ENCODE measurements around the gene NQO1. TPM values are rescaled to one million over a fixed set of nuclear protein-coding genes. Genes with fewer than 3 reads are reported as not detected.

The NQO1 gene
- total and polyA plus RNA-seq, 2 of the 8 experiments (the other 6 are each of a cell fraction or from before 2014, with no cell fraction given), result 32.7 to 45.7 TPM

DNA sequence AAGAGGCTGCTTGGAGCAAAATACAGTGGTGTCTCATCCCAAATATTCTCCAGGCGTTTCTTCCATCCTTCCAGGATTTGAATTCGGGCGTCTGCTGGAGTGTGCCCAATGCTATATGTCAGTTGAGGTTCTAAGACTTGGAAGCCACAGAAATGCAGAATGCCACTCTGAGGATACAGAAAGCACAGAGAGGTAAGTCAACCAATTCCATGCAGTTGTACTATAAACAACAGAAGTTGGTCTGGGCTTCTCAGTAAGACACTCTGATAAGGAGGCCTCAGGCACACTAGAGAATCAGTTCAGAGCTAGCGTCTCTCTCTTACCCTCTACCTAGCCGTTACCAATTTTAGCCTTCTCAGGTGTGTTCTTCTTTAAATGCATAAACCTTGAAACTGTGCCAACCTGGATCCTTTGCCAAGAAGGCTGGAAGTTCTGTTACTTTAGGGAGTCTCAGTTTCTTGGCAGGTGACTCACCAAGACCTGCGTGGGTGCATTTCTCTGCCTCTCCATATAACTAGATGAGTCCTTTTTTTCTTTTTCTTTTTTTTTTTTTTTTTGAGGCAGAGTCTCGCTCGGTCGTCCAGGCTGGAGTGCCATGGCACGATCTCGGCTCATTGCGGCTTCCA is 15.1 kb downstream of the NQO1 start:
- FAIRE-seq (no peak), DNase-seq (ENCODE audit: low read depth in 1 of 2, low spot score in 2 of 2) (peak in 1 of 2 experiments; percentile 10)
- Histone ChIP-seq H4K5ac (ENCODE audit: insufficient read length, low read depth, low read length) (no peak overlapping the region), H2BK120ac (replicated peaks; ENCODE audit: low read depth, low read length) (no peak overlapping the region), H3K23me2 (ENCODE audit: low read depth, low read length) (no peaks in the 10 kb centered on the region), H4K91ac (replicated peaks; ENCODE audit: insufficient read length, low read length) (no peak overlapping the region), H3K56ac (replicated peaks; ENCODE audit: insufficient read length, low read depth, low read length) (no peak overlapping the region), H3K9ac (replicated peaks in 1 of 4; ENCODE audit: extremely low read depth in 1 of 4, low read depth in 3 of 4, low read length in 3 of 4) (no peak overlapping the region), H3K18ac (ENCODE audit: extremely low read depth, low read length) (no peak overlapping the region), H3K14ac (ENCODE audit: insufficient read length) (no peak overlapping the region), H2BK12ac (ENCODE audit: low read depth, low read length) (no peak overlapping the region), H3K4ac (replicated peaks; ENCODE audit: insufficient read length, low read depth, low read length) (no peak overlapping the region), H3K4me2 (ENCODE audit: insufficient read depth in 1 of 2, low read depth in 2 of 2, low read length in 2 of 2) (no peak overlapping the region), H3K27me3 (replicated peaks in 1 of 4; ENCODE audit: control insufficient read depth in 3 of 4, extremely low read depth in 1 of 4, insufficient read depth in 3 of 4, low read length in 3 of 4) (no peaks in the 10 kb centered on the region), H3K4me1 (replicated peaks in 1 of 4; ENCODE audit: control insufficient read depth in 3 of 4, insufficient read depth in 4 of 4, low read length in 3 of 4) (0 out of 7 replicates have a peak, but pooled peaks cover 0 to 2% (median 0%) of the 10 kb centered on the region in 4 experiments), H3K36me3 (ENCODE audit: control insufficient read depth in 2 of 4, insufficient read depth in 4 of 4, low read length in 3 of 4) (peaks cover 0 to 9% (median 3%) of the 10 kb centered on the region in 4 experiments; a peak in 2 of 8 replicates), H2AK5ac (ENCODE audit: low read depth, low read length) (no peak overlapping the region), H3K9me3 (ENCODE audit: insufficient read depth in 2 of 2, low read depth in 1 of 2, low read length in 1 of 2) (no peaks in the 10 kb centered on the region), H4K20me1 (replicated peaks in 1 of 2; ENCODE audit: control insufficient read depth in 1 of 2, insufficient read depth in 2 of 2, low read length in 2 of 2) (no peaks in the 10 kb centered on the region), H2BK15ac (ENCODE audit: low read length) (no peak overlapping the region), H2BK5ac (ENCODE audit: low read depth, low read length) (no peak overlapping the region), H2AFZ (ENCODE audit: low read length) (no peak overlapping the region), H2BK20ac (ENCODE audit: low read length) (no peak overlapping the region), H3K79me2 (ENCODE audit: control insufficient read depth in 1 of 2, insufficient read depth in 2 of 2, low read length in 2 of 2) (no peaks in the 10 kb centered on the region), H3K23ac (ENCODE audit: insufficient read length) (no peak overlapping the region), H3K27ac (ENCODE audit: low read depth, low read length) (no peak overlapping the region), H3K4me3 (ENCODE audit: extremely low read depth in 1 of 4, insufficient read depth in 2 of 4, low read depth in 3 of 4, low read length in 4 of 4) (no peak overlapping the region), H3K79me1 (ENCODE audit: low read depth, low read length) (no peaks in the 10 kb centered on the region), H4K8ac (ENCODE audit: extremely low read depth, insufficient read depth, low read length) (no peak overlapping the region)
- 94% methylated on average over 11 of the region's 12 CpGs; no CpG with 5 or more reads in 1 of the 2 experiments for WGBS, 2 experiments (ENCODE audit: extremely low coverage in 1 of 2, insufficient coverage in 1 of 2, insufficient read length in 1 of 2, insufficient replicate concordance in 2 of 2, low coverage in 1 of 2, low lambda C conversion rate in 2 of 2, missing lambda C conversion rate in 1 of 2)
- CTCF ChIA-PET (ENCODE audit: partially characterized antibody), result interaction anchor here (0.8 to 7.5 kb wide), 5 partner anchors 12 to 150 kb away, joined by 3 to 88 read pairs (median 3); partner anchors contain the start of genes NOB1 and NQO1
- POLR2A ChIA-PET (ENCODE audit: partially characterized antibody), result interaction anchor here (1.4 kb wide), 1 partner anchor 15 kb away, joined by 5 read pairs; the partner anchor contains the start of gene NQO1
- TF ChIP-seq HDAC2 (IDR thresholded peaks at IDR 0.05; ENCODE audit: borderline replicate concordance in 1 of 2, low read depth in 2 of 2, low read length in 2 of 2), result no peak
- TF ChIP-seq KDM1A (IDR thresholded peaks at IDR 0.05; ENCODE audit: borderline replicate concordance, low read length), result no peak
- no peak for TF ChIP-seq YY1 (IDR thresholded peaks at IDR 0.05; ENCODE audit: low read depth, low read length)
- TF ChIP-seq SIN3A (conservative IDR thresholded peaks at IDR 0.05 in 1 of 2, IDR thresholded peaks at IDR 0.05 in 1 of 2; ENCODE audit: low read depth in 1 of 2, low read length in 2 of 2), result no peak
- TF ChIP-seq MAFK (IDR thresholded peaks at IDR 0.05; ENCODE audit: low read depth, low read length), result no peak
- TF ChIP-seq CTBP2 (IDR thresholded peaks at IDR 0.05; ENCODE audit: borderline replicate concordance, insufficient read depth, insufficient read length, low read length), result no peak
- no peak for TF ChIP-seq EP300 (IDR thresholded peaks at IDR 0.05; ENCODE audit: borderline replicate concordance in 1 of 2, low read depth in 2 of 2, low read length in 2 of 2)
- no peak for TF ChIP-seq PHF8 (conservative IDR thresholded peaks at IDR 0.05; ENCODE audit: low read depth, low read length)
- no peak for TF ChIP-seq POU5F1 (IDR thresholded peaks at IDR 0.05; ENCODE audit: low read depth, low read length)
- TF ChIP-seq FOSL1 (IDR thresholded peaks at IDR 0.05; ENCODE audit: insufficient read depth, low read depth, low read length), result no peak
- no peak for TF ChIP-seq SAP30 (IDR thresholded peaks at IDR 0.05; ENCODE audit: insufficient read depth, insufficient replicate concordance, low read length)

All from H1 (cell line).